H1 (cell line): ENCODE results near the gene TIMM23. TPM values are rescaled to one million over a fixed set of nuclear protein-coding genes. Genes with fewer than 3 reads are reported as not detected.

Source experiments
- CREB1 ChIP-seq: IDR thresholded peaks from 2 replicates; pipeline ENCODE4 v1.6.1; 2012; ENCODE audit warnings: inconsistent platforms
- KDM5A ChIP-seq: fragments of 200-600 bp; IDR thresholded peaks from 2 replicates; pipeline ENCODE4 v1.7.1; 2012; ENCODE audit warnings: mild to moderate bottlenecking, low read length, inconsistent platforms, mixed read lengths
- RAD21 ChIP-seq, 2 experiments: IDR thresholded peaks in 1 of 2; conservative IDR thresholded peaks in 1 of 2; 2 replicates each; pipeline ENCODE4 v1.6.1; 2011; ENCODE audit warnings: low read depth in 2 of 2, low read length in 2 of 2, improper control_type of control experiment in 1 of 2, inconsistent platforms in 1 of 2, mild to moderate bottlenecking in 1 of 2, moderate library complexity in 1 of 2
- RBBP5 ChIP-seq: IDR thresholded peaks from 2 replicates; pipeline ENCODE4 v1.7.1; 2012; ENCODE audit warnings: low read depth, mild to moderate bottlenecking, inconsistent platforms, low read length, moderate library complexity, borderline replicate concordance
- RXRA ChIP-seq: IDR thresholded peaks from 2 replicates; pipeline ENCODE4 v1.6.1; 2011; ENCODE audit warnings: low read depth, mild to moderate bottlenecking, low read length, moderate library complexity; ENCODE audit not compliant: insufficient read depth
- SIRT6 ChIP-seq: IDR thresholded peaks from one replicate; pipeline ENCODE4 v1.7.1; 2012; ENCODE audit warnings: low read length, inconsistent platforms
- SUZ12 ChIP-seq: fragments of 200-600 bp; sonication (generic); IDR thresholded peaks from 2 replicates; pipeline ENCODE4 v1.6.1; 2012; ENCODE audit warnings: mild to moderate bottlenecking, inconsistent platforms, low read length, moderate library complexity, mixed read lengths
- ZNF274 ChIP-seq: IDR thresholded peaks from 2 replicates; pipeline ENCODE4 v1.7.0; 2012; ENCODE audit warnings: low read length, borderline replicate concordance; ENCODE audit errors: extremely low read depth
- polyA plus RNA-seq, 7 experiments: library from polyadenylated mRNA; depleted of rRNA in 3 of 7; stranded (reverse) in 5 of 7; unstranded in 2 of 7; fragments of >200 nt in 5 of 7; fragments of 200-250 nt in 2 of 7; gene quantifications; 1 replicate in 5 of 7; 2 replicates in 1 of 7; 4 replicates in 1 of 7; pipeline versions ENCODE4 v1.2.1 to v1.2.3, GENCODE V29; 2011 to 2013; ENCODE audit warnings: missing spikeins in 2 of 7, mixed read lengths in 2 of 7
- total RNA-seq: library from RNA; stranded (reverse); fragmentation: NEBNext Ultra II Directional; extraction: Animal tissue kit (Norgen Biotek cat#: 25700); gene quantifications from 2 replicates; pipeline ENCODE4 v1.2.1, GENCODE V29; 2021
- TF ChIP-seq, protein P1 (sequence below): IDR thresholded peaks from 2 replicates; pipeline ENCODE4 v1.6.1; 2012; ENCODE audit warnings: low read length, inconsistent platforms

TIMM23 gene
- total and polyA plus RNA-seq, 2 of the 8 experiments (the other 6 are each of a cell fraction or from before 2014, with no cell fraction given), result 101 to 130 TPM

DNA sequence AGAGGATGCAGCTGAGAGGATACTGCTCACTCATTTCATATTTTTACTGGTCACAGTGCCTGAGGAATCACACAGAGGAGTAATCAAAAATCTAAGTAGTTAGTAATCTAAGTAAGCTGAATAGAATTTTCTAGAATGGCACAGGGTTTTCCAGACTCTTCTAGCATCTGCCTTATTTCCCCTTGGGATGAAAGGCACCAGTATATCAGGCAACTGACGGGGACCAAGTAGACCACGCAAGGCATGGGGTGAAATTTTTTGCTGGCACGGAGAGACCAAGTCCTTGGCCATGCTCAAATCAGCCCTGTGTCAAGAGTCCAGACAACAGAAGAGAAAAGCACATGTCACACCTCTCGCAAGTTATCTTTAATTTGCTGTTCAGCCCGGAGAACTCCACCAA, 43.9 kb downstream of the TIMM23 start (continued):
- TF ChIP-seq CREB1 (no peak), RBBP5 (no peak), KDM5A (no peak), ZNF274 (no peak), RAD21 (IDR thresholded peaks at IDR 0.05 in 1 of 2, conservative IDR thresholded peaks at IDR 0.05 in 1 of 2; ENCODE audit: low read depth in 2 of 2, low read length in 2 of 2) (no peak), SIRT6 (no peak), SUZ12 (no peak), RXRA (no peak)
- TF ChIP-seq, protein P1, sequence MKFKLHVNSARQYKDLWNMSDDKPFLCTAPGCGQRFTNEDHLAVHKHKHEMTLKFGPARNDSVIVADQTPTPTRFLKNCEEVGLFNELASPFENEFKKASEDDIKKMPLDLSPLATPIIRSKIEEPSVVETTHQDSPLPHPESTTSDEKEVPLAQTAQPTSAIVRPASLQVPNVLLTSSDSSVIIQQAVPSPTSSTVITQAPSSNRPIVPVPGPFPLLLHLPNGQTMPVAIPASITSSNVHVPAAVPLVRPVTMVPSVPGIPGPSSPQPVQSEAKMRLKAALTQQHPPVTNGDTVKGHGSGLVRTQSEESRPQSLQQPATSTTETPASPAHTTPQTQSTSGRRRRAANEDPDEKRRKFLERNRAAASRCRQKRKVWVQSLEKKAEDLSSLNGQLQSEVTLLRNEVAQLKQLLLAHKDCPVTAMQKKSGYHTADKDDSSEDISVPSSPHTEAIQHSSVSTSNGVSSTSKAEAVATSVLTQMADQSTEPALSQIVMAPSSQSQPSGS, result no peak
